Stromal cell of bone marrow (primary cell): ENCODE measurements around the gene TEAD4.

Source experiments
- DNase-seq: peaks from one replicate; pipeline ENCODE4 v3.0.0-alpha.2; 2012; ENCODE audit warnings: low read depth

TEAD4 gene

GRCh38 chr12:2959192-2959504 lies at the start of gene TEAD4:
Gene TEAD4, plus strand, starts transcription at chr12:2959397.
- no peak for DNase-seq

GRCh38 chr12:2912216-2912575 lies 47.0 kb upstream of the TEAD4 start:
- no peak for DNase-seq

- no peak for DNase-seq
Measured at GRCh38 chr12:2919249-2919648, 39.9 kb upstream of the TEAD4 start.

- DNase-seq: no peak
Measured at GRCh38 chr12:2922329-2922728, 36.9 kb upstream of the TEAD4 start.

- DNase-seq: no peak
Measured at GRCh38 chr12:2923057-2923456, 36.1 kb upstream of the TEAD4 start.

- DNase-seq: peak; percentile 20
Measured at GRCh38 chr12:2924019-2924418, 35.2 kb upstream of the TEAD4 start.

- peak; percentile 14 for DNase-seq
Measured at GRCh38 chr12:2925322-2925995, 33.7 kb upstream of the TEAD4 start.

GRCh38 chr12:2930865-2931264 lies 28.3 kb upstream of the TEAD4 start:
- DNase-seq: no peak

GRCh38 chr12:2933586-2933985 lies 25.6 kb upstream of the TEAD4 start:
- no peak for DNase-seq

- DNase-seq: no peak
Measured at GRCh38 chr12:2934371-2934770, 24.8 kb upstream of the TEAD4 start.

- DNase-seq: no peak
Measured at GRCh38 chr12:2936301-2936700, 22.9 kb upstream of the TEAD4 start.

- DNase-seq: no peak
Measured at GRCh38 chr12:2937500-2937899, 21.7 kb upstream of the TEAD4 start.

GRCh38 chr12:2939191-2939590 lies 20.0 kb upstream of the TEAD4 start:
- no peak for DNase-seq

- DNase-seq: no peak
Measured at GRCh38 chr12:2940564-2940963, 18.6 kb upstream of the TEAD4 start.

- DNase-seq: no peak
Measured at GRCh38 chr12:2941524-2941923, 17.7 kb upstream of the TEAD4 start.

GRCh38 chr12:2944401-2945047 lies 14.7 kb upstream of the TEAD4 start:
- DNase-seq: no peak

- DNase-seq: no peak
Measured at GRCh38 chr12:2949411-2949810, 9.8 kb upstream of the TEAD4 start.

GRCh38 chr12:2955888-2956287 lies 3.3 kb upstream of the TEAD4 start:
- DNase-seq: no peak

- no peak for DNase-seq
Measured at GRCh38 chr12:2957816-2958431, 1.3 kb upstream of the TEAD4 start.

- DNase-seq: no peak
Measured at GRCh38 chr12:2958432-2959191, 585 bp upstream of the TEAD4 start.

- DNase-seq: no peak
Measured at GRCh38 chr12:2959505-2960389, 550 bp downstream of the TEAD4 start.

GRCh38 chr12:2960390-2960956 lies 1.3 kb downstream of the TEAD4 start:
- no peak for DNase-seq
